ENCODE results near the gene TSPAN17.

- TF ChIP-seq CTCF (conservative IDR thresholded peaks at IDR 0.05 in 1 of 2, IDR thresholded peaks at IDR 0.05 in 1 of 2; ENCODE audit: low read depth in 1 of 2, low read length in 2 of 2) (no peak), EZH2 (IDR thresholded peaks at IDR 0.05; ENCODE audit: low read length, missing control alignments) (no peak)
These were observed 26.8 kb upstream of the TSPAN17 start for GRCh38 chr5:176620333-176620981.

All from fibroblast of lung (primary cell).